GM18870 (cell line): ENCODE measurements around the gene SCAMP1.

ENCODE experiments used
- ATAC-seq: cut with Tn5 transposase; IDR thresholded peaks from one replicate; pipeline ENCODE4 v1.9.1; 2021; ENCODE audit warnings: moderate library complexity; ENCODE audit not compliant: unreplicated experiment

Gene SCAMP1

DNA sequence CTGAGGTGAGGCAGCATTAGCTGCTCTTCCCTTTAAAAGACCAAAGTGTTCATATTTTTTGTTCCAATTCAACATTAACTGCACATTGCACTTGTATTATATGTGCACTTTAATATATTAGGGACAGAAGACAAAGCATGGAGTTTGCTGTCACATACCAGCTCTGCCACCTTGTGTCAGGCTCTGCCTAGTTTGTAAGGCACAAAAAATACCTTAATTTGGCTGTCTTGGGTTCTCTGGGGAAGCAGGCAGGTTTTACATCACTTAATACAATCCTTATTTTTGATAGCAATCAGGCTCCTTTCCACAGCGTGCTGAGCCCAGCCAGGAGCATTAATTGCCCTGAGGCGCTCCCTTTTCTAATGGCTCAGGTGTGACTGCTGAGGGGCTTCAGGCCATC, 131.8 kb downstream of the SCAMP1 start:
- ATAC-seq: no peak

DNA sequence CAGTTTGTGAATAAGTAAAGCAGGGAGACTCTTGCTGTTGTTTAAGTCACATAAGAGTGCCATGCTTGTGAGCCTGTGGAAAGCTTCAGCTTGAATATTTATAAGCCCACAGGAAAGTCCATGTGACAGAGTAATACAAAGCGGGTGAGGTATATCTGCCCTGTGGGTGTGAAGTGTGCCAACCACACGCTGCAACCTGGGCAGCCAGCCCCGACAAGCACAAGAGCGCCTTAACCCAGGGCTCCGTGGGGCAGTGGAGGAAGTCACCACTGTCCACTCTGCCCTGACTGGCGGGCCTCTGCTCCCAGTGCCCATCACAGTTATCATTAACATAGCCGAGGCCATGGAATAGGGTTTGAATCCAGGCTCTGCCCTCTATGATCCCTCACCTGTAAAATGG, 132.2 kb downstream of the SCAMP1 start:
- no peak for ATAC-seq

DNA sequence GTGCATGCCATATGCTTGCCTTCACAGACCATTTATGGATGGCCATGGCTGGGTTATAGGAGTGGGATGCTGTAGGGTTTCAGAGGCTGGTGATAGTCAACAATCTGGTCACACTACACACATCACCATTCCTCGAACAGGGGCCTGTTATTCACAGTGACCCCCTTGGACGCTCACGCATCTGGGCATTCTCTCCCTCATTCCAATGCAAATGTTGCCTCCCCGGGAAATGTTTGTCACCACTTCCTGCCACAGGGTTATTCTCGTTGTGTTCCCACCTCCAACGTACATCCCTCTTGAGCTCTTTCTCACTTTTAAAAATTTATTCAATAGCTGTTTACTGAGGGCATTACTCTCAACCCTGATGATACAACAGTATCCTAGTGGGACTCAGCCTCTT, 135.4 kb downstream of the SCAMP1 start:
- ATAC-seq: no peak

DNA sequence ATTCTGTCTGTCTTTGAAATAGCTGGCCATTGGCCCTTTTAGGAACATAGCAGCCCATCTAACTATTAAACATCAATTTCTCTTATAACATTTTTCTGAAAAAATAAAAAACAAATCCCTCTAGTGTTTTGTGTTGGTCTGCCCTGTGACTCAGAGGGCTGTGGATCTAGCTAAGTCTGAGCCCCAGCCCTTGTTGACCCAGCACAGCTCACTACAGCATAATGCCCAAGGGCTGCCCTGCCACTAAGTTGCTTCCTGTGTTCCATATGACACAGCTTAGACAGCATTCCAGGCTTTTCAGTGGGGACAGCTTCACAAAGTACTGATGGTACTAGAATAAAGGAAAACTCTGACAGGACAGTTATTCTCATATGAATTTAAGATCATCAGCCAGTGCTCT, 136.0 kb downstream of the SCAMP1 start:
- no peak for ATAC-seq

DNA sequence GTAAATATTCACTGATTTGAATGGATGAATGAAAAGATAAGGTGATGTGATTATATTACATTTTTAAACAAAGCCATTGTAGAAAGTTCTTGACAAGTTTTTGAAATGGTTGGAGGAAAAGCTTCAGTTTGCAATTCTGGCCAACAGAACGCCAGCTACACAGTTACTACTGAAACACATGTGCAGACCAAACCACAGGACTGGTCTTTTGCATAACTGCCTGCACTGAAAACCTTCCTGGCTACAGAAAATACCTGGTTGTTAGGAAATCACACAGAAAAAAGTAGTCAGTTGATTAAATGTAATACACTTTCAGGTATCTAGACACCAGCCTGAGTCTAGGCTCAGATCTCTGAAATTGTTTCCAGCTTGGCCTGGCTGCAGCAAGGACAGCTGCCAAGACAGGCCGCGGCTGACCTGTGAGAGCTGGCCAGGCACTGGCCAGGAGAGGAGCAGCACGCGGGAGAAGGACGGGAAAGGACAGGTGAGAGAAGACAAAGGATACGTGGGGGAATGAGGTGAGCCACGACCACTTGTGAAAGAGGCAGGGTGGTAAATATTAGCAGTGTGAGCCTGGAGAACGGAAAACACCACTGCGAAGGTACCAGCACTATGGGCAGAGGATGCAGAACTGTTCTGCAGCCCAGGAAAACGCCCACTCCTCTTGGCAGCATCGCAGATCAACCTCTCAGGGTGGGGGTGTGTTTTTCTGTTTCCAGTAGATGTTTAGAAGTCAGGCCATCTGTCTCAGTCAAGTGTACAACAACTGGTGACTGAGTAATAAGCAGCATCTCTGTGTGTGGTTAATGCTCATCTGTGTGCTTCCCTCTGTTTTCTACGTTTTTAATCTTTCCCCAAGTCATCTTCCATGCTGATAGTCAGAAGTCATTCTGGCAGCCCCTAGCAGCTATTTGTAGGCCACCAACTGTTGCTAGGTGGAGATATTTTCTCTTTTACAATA, 137.4 kb downstream of the SCAMP1 start:
- ATAC-seq: no peak

DNA sequence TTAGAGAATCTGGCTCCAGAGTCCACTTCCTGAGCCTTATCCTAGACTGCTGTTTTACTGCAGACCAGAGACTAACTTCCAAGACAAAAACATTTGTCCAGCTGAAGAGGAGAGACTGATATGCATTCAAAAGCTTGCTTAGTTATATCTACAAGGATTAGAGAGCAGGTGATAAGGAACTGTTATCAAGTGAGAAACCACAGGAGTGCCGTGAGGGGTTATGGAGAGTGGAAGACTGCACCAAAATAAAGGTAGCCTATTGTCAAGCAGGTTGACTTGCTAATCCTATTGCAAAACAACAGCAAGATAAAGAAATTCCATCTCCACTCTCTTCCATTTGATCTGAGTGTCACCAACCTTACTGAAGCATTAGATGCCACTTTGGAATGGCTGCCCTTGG, 139.1 kb downstream of the SCAMP1 start:
- ATAC-seq: no peak

DNA sequence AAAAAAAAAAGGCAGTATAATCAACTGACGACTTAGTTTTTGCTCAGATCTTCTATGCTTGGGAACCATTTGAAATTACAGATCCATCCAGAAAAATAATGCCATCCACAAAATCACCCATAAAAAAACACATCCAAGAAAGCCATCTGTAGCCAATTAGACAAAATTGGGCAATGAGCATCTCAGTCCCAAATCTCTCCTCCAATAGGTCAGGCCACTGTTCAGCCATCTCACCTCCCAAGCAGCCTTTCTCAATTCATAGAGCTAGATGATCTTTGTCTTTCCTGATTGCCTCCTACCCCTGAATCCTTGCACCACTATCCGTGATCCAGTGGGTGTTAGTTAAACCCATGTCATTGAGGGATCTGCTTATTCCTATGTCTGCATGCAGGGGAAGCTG, 139.6 kb downstream of the SCAMP1 start:
- no peak for ATAC-seq

DNA sequence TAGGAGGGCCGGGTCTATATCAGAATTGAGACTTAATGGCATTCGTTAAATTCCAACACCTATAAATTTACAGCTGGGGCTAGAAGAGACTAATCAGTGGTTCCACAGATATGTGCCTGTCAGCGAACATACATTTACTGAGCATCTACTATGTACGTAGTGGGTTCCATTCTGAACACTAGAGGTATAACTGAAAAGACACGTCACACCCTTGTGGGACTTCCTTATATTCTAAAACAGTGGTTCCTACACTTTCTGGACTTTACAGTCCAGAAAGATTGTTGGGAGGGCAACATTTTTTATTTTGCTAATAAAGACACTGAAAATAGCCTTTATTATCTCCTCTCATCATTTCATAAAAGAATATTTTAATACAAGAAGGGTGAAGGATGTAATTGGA, 140.5 kb downstream of the SCAMP1 start:
- no peak for ATAC-seq

DNA sequence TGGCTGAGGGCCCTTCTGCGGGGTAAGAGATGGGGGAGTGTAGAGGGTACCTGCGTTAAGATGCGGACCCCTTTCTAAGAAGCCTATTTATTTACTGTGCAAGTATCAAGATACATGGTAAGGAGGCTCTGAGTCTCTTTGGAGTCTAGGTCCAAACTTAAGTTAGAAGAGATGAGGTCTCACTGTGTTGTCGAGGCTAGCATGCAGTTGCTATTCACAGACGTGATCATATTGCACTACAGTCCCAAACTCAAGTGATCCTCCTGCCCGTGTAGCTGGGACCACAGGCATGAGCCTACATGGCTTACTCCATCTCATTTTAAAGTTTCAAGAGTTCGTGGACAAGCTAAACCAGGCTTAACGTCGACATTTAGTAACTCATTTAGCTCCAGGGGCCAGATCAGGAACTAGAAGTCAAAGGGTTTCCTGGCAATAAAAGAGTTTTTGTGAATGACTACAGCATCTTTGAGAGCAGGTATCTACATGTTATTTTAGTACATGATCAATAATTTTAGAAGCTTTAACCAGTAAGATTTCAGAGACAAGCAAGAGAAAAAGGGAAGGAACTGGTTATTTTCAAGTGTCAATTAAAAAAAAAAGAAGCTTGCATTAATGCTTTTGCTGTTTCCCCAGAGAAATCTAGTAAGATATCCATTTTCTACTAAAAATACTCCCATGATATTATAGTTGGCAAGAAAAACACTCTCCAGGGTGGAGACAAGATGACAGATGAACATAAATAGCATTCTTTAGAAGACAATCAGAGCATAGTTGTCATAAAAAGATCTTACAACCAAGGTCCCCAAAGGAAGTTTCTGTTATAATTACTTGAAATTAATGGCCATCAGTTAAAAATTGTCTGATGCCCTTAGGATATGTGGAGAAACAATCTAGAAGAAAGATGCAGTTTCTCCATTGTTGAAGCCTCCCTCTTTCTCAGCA, 141.3 kb downstream of the SCAMP1 start:
- no peak for ATAC-seq

DNA sequence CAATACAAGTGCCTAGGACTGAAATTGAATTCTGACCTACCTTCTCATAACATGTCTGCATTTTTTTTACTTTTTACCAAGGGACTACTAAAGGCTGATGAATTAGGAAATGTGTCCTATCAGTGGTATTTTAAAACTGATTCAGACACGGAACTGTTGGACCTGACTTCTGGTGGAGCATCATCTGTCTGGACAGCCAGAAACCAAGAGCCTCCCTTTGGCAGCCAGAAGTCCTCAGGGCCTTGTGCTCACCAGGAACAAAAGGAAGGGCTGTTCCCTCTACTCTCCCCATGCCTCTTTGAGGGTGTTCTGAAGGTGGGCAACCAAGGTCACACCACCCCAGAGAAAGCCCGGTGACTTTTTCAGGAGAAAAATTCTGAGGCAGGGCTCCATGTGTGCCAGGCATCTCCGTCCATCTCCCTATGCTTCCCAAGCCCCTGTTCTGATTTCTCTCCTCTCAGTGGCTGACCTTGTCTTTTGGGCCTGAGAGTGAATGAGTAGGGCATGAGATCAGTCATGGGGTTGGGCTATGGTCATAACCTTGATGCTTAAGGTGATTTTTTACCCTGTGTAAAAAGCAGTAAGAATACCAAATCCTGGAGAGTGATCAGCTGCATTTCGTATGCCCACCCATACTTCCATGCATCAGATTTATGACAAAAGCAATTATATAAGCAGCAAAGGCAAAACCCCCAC, 143.7 kb downstream of the SCAMP1 start:
- ATAC-seq: no peak

DNA sequence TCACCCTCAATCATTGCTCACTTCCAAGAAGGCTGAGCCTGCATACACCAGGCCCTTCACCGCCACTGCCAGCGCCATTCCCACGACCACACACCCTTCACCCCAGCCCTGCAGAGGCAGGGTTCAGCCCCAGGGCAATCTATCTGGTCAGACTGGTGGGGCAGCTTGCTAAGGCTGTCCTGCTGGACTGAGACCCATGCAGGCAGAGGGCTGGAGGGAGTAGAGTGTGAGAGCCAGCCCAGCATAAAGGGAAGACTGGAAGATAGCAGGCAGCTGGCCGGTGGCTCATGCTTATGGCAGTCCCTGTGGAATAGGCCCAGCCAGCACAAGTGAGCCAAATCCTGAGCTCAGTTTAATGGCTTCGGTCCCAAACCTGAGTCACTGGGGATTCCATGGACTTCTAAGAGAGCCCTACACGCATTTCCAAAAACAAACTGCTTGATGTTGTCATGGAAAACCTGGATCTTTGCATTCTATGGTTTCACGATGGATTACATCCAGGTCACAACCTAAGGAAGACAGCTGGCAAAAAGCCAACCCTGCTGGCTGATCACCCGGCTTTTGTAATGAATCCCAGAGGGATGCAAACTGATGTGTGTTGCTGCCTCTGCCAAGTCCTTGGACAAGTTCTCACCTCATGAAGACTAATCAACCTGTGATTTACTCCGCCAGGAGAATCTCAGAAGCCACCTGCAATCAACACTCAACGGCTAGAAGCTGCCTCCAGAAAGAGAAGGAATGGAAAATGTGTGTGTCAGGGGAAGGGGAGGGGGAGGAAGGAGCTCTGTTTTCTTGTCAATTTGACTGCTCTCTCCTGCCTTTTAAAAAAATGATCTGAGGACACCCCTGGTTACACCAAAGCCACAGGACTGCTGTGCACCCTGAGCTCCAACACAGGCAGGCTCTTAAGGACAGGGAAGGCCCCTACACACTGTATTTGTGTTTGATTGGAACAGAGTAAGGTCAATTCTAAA, 144.6 kb downstream of the SCAMP1 start:
- no peak for ATAC-seq

DNA sequence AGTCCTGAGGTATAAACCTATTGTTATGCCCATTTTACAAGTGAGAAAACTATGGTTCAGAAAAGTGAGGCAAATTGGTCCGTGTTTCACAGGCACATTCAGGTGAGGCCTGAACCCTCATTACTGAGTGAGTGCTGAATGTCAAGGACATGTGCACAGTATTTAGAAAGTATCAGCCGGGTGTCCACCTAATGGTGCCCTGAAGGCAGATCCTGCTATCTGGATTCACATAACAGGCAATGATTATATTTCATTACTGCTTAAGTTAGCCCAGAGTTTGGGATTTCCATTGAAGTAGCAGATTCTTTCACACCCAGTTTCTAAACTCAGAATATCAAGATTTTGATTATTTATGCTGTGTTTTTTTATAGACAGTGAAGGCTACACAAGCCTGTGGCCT, 145.4 kb downstream of the SCAMP1 start:
- no peak for ATAC-seq

DNA sequence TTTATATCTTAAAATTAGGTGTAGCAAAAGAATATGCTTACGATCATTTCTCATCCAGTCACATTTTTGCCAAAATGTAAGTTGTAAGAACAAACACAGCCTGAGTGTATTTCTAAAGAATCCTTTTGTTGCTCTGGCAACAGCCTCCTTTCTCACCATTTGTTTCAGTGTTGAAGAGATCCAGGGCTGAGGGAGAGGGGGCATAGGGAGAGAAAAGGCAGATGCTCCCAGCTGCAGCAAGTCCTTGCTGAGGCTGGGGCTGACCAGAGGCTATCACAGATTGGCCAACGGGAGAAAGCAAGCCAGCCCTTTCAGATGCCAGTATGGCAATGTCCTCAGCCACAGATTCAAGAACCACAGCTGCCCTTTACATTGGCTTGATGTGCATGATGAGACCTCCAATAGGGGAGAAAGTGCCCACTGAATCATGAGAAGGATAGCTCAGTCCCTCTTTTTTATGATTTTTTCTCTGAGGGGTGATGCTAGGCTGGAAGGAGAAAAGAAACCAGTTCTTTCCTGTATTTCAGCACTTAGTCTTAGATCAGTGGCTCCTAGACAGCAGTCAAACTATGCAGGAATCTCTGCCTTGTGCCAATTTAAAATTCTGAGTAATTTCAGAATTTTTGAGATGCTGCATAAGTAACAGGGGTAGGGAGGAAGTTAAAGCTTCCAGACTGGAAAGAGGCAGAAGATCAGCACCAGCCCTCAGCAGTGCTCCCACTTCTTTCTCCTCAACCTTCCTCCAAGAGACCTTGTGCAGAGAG, 146.0 kb downstream of the SCAMP1 start:
- ATAC-seq: no peak

DNA sequence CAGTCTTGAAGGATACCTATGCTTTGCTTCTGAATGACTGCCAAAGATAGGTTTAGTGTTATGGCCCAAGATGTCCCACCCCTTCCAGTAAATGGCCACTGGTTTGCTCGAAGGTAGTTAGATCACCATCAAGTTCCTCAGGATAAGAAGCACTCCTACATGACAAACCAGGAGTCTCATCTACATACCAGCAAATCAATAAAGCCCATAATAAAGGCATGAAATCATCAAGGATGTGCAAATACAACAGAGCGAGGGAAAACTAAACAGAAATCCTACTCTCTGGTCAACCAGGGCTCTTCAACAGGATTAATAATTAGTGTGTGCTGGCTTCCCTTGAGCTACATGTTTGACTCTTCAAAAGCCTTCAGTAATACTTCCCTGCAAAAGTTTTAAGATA, 147.1 kb downstream of the SCAMP1 start:
- ATAC-seq: no peak

DNA sequence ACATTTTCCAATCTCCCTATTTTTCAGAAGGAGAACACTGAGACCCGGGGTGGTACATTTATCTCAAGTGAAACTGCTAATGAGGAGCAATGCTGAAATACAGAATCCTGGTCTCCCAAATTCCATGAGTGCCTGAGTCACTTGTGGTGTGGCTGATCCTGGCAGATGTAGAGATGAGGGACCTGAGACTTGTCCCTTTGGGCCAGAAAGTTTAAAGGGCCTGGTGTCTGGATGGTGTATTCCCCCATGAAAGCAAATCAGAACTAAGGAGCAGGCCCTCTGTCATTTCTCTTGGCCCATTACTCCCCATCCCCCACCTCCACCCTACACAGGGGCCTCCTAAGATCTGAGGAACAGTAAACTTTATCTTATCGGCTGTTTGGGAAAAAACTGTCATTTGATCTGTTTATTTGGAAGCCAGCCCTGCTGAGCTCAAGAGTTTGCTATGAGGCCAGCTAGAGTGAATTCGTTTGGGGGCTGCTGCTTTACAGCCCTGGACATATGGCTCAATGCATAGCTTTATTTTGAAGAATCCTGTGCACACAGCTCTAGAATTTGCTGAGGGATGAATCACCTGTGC, 147.9 kb downstream of the SCAMP1 start:
- no peak for ATAC-seq

DNA sequence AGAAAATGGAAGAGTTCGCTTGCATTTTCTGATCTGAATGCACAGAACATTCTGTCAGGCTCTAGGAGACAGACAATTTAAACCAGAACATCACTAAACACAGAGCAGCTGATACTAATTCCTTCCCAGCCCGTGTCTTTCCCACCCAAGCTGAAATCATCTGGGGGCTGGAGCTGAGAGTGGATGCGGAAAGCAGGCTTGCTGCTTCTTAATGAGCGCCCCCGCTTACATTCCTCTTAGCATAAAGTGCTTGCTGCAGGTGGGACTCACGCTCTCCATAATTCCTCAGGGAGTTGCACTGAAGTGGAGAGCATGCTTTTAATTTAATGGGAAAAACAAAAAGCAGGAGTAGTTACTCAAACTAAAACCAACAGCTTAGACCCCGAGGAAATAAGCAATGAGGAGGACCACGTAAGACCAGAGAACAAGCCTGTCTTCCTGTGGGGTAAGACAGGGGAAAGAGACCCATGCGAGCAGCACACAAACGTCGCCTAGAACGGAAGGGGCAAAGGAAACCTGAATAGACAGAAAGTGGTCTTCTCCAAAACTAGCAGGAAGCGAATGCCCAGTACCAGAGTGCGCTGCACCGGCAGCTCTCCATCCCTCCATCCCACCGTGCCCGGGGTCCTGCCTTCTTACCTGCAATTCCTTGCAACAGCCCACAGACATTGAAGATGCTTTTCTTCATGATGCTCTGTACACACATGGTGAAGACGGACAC, 148.9 kb downstream of the SCAMP1 start:
- no peak for ATAC-seq

DNA sequence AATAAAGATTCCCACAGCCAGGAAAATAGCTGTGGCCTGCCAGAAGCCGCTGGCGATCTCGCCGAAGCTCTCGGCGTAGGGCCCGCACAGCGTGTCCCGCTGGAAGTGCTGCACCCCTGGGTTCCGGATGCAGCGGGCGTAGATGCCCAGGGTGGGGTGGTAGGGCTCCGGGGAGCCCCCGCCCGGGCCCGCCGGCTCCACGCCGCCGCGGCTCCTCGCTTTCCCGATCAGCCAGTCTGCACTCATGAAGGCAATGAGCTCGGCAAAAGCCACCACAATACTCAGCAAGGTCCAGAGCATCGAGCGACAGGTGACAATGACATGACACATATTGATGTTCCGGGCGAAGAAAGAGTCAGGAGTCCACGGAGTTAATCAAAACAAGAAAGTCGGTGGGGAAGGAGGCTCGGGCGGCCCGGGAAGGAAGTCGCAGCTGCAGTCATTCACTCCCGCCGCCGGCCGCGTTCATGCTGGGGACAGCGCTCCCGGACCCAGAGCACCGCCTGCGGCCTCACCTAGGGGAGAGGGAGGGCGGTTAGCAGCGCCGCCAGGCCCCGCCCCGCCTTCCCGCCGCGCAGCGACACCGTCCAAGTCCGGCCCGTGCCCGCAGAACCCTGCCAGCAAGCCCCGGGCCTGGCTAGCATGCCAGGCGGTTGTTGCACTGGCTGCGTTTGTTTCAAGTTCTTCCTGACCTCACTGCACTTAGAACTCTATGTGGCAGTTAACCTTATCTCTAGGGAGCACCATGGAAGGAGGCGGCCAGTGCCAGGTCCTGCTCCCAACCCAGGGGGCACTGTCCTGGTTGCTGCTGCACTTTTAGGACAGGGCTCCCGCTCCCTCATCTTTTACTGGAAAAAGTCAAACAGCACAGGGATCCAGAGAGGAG, 149.7 kb downstream of the SCAMP1 start:
- peak; percentile 51 for ATAC-seq
